ENCODE results near the gene PDE4D.

PDE4D gene

GRCh38 chr5:59157068-59157467 is 736.5 kb downstream of the PDE4D start:
- DNase-seq = no peak

- DNase-seq = peak; percentile 8
These were observed 740.8 kb downstream of the PDE4D start for GRCh38 chr5:59152701-59153245.

GRCh38 chr5:59151162-59151889 is 742.2 kb downstream of the PDE4D start:
- DNase-seq = no peak

- no peak for DNase-seq
These were observed 743.7 kb downstream of the PDE4D start for GRCh38 chr5:59149827-59150226.

DNA sequence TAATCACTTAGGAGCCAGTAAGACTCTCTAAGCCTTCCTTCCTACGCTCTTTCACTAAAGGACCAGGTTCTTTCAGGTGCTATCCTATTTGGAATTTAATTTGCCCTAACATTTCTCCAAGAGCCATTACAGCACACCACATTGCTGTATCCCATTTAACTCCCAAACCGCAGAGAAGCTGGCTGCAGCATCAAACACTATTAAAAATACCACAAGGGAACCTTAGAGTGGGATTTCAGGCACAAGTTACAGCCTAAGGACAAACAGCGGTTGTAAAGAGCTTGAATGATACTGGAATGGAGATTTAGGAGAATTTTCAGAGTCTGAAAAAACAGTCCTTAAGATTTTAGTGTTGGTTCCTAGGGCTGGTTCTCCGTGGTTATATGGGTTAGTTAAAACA is 744.3 kb downstream of the PDE4D start:
- DNase-seq = no peak

DNA sequence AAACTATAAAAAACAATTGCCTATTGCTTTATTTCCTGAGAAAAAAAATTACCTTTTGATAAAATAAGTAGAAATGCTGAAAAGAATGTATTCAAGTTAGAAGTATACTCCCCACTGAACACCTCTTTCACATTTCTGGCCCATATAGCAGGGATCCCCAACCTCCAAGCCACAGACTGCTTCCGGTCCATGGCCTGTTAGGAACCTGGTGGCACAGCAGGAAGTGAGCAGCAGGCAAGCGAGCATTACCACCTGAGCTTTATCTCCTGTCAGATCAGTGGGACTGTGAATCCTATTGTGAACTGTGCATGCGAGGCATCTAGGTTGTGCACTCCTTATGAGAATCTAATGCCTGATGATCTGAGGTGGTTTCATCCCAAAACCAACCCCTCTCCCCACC is 746.8 kb downstream of the PDE4D start:
- DNase-seq = no peak

DNA sequence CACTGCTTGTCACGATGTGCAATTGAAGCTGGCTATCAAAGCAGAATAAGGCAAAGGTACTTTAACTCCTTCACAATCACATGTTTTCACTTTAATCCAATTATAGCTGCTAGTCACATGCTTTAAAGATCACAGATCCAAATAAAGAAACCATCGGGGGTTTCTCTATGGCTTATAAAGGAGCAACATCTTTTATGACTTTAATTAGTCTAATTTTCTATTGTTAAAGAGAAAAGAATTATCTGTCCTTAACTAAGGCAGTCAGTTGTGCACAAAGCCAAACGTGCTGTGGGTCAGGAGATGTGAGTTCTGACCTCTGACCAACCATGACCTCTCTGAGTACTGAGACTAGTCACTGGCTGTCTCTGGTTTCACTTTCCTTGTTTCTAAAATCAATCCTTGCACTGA is 749.6 kb downstream of the PDE4D start:
- no peak for DNase-seq

DNA sequence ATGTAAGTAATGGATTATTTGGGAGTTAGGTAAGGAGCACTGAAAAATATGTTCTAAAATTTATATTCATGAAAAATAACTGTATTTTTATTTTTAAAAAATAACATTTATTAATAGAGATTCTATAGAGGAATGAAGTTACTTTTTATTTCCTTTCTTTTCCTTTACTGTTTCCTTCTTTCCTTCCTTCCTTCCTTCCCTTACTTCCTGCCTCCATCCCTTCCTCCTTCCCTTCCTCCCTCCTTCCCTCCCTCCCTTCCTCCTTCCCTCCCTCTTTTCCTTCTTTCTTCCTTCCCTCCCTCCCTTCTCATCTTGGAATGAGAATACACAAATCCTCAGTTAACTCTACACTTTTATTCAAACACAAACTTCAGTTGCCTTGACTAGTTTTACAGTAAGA is 750.6 kb downstream of the PDE4D start:
- DNase-seq = no peak

DNA sequence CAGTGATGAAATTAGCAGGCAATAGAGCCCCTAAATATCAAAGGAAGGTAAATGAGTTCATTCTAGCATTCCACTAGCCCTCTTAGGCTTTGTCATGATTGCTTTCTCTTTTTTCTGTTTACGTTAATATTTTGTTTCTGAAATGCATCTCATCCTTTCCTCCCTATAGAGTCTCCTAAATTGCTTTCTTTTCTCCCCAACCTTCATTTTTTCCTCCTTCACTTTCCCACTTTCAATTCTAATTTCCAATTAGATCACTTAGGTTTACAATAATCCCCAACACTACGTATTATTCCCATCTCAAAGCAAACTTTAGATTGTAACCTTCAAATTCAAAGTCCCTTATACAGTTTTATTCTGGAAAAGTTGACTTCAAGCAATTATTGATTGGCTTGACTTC is 751.4 kb downstream of the PDE4D start:
- DNase-seq = no peak

GRCh38 chr5:59140133-59140532 is 753.4 kb downstream of the PDE4D start:
- DNase-seq = no peak

- DNase-seq = no peak
These were observed 753.8 kb downstream of the PDE4D start for GRCh38 chr5:59139695-59140094.

GRCh38 chr5:59138509-59138908 is 755.0 kb downstream of the PDE4D start:
- no peak for DNase-seq

DNA sequence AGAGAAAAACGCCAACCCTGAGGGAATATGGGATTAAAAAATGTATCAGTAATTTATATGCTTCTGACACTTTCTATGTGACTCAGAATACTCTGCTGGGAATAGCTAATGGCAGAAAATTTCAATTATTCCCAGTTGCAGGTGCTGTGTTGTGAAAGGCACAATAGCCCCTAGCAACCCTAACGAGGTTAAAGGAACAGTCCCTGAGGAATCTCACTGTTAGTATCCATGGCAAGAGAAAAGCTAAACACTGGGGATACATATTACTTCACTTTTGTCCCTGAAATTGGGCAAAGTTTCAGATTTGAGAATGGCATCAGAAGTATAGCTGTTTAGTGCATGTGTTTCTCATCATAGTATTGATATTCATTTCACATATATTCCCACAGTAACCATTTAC is 755.7 kb downstream of the PDE4D start:
- DNase-seq = no peak

GRCh38 chr5:59136549-59136948 is 757.0 kb downstream of the PDE4D start:
- DNase-seq = no peak

DNA sequence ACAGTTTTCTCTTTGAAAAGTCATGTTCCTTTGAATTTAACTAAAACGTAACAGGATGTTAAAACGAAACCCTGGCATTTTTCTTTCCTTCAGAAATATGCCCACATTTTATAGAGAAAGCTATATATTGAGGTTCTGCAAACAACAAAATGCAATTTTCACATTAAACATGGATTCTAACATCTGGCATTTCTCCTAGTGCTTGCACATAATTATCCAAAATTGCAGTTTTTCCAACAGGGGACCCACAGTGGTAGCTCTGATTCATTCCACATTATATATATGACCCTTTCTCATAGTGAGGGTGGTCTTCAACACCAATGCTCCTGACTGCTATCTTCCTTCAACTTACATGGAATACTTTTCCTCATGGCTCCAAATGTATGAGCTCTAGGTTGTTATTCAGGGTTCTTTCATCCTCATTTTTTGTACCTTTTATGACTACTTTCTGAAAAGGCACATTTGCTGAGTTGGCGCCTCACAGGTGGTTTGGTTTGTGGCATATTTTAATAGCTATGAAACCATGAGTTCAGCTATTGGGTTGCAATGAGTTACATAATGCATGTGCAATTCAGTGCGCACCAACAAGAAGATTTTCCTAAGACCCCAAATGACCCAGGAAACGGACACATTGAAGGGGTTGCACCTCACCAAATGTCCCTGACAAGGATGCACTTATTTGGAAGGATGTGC is 758.9 kb downstream of the PDE4D start:
- no peak for DNase-seq

GRCh38 chr5:59133764-59134261 is 759.7 kb downstream of the PDE4D start:
- DNase-seq = no peak

DNA sequence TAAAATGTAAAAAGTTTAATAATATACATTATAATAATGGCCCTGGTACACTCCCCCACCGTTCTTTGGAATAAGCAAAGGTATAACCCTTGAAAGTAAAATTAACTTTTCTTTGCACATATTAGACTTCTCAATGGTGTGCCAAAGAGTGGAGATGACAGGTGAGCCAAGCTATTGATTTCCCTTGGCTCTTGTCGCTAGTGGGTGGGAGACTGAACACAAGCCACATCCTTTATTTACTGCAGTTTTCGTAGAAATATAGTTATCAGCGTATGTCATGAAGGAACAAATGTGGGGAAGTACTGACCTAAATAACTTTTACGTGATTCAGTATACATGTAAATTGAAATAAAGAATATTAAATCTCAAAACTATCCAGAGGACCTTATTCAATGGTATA is 761.4 kb downstream of the PDE4D start:
- DNase-seq = no peak

GRCh38 chr5:59130431-59130830 is 763.1 kb downstream of the PDE4D start:
- no peak for DNase-seq

GRCh38 chr5:59128646-59129290 is 764.8 kb downstream of the PDE4D start:
- no peak for DNase-seq

DNA sequence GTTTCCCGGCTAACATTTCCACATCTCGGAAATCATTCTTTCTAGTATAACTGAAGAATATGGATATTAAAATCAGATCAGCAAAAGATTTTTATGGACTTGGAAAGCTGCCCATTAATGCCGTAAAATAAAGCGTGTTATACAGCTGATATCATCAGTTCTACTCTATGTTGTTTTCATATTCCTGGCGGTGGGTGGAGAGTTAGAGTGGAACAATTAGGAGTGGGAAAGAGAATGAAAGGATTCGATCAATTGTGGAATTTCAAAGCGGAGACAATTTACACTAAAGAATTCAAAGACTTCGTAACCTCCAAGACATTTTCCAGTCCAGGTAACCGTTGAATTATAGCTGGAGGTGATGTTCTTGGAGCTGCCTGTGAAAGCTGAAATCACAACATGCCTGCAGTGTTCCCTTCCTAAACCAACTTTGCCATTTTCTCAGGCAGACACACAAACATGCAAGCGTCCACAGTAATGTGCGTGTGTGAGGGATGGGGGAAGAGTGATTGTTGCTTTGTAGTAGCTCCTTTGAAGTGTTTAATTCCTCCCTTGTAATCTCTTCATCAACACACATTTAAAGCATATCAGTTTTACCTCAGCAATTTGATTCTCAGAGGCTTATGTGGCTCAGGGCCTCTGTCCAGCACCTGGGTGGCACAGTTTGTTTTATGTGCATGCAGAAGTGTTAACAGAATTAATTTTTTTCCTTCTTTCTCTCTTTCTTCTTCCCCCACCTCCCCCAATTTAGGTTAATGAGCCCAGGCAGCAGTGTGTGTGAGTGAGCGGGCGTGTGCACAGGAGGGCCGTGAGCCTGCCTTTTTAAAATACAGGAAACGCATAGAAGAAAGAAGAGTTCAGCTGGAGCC is 766.6 kb downstream of the PDE4D start:
- no peak for DNase-seq

DNA sequence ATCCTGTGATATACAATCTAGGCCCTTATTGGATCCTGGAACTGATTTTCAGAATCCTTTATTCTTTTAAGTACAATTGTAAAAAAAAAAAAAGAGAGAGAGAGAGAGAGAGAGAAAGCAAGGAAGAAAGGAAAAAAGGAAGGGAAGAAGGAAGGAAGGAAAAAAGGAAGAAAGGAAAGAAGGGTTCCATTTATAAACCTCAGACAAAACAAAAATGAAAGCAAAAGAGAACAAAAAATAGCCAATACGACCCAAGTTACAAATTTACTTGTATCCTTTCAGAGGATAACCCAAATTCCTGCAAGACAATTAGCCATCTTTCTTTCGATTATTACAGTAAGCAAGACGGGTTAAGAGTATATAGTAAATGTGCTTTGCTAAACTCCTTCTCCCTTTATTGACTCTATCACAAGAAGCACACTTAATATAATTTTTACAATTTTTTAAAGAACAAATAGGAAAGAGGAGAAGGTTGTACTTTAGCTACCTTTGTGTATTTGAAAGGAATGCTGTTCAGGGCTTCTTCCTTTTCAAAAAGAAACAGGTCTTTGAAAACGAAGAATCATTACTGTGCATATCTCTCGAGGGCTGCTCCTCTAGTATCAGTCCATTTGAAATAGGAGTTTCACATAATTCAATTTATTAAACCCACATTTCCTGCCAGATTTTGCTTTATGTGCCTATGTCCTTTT is 767.4 kb downstream of the PDE4D start:
- DNase-seq = no peak
